K562 (cell line): ENCODE data around the gene NIPA2. TPM values are rescaled to one million over a fixed set of nuclear protein-coding genes. Genes with fewer than 3 reads are reported as not detected.

ENCODE experiments used
- ATAC-seq: fragments of 200-7000 bp; cut with Tn5 transposase; 3 replicates; pipeline ENCODE4 v1.9.1; 2020; ENCODE audit warnings: moderate library complexity
- BruUV-seq: library from RNA; stranded (reverse); fragments of 400-500 nt; replicated peaks from 2 replicates; lab custom pipeline; 2021; lab: Mats Ljungman, UMichigan
- CTCF ChIA-PET: fragments of 300-600 bp; formaldehyde crosslinking; extraction: SDS; loops from one replicate; lab custom pipeline; 2021; ENCODE audit warnings: low intra/inter-chr PET ratio; lab: Yijun Ruan, JAX
- POLR2A ChIA-PET: fragments of 300-600, 350-650 bp; sonication (Branson Sonifier 250); formaldehyde crosslinking; extraction: SDS; loops from one replicate; lab custom pipeline; 2021; ENCODE audit warnings: antibody characterized with exemption, inconsistent platforms; lab: Yijun Ruan, JAX
- DNase-seq, 4 experiments: peaks; one replicate each; pipeline versions ENCODE4 v3.0.0 to v3.0.0-alpha.2; 2011 to 2018; ENCODE audit warnings: low spot score in 3 of 4, mixed read lengths in 3 of 4; ENCODE audit errors: extremely low read depth in 1 of 4
- FAIRE-seq: peaks from 2 replicates; lab custom pipeline; 2011; peaks lifted over from hg19 to GRCh38; lab: Jason Lieb, UNC
- H2AFZ ChIP-seq: 2 replicates; pipeline ENCODE4 v1.6.0; 2011; ENCODE audit warnings: low read depth, low read length, control low read depth, inconsistent platforms
- H3K27ac ChIP-seq: fragments of 200-600 bp; 3 replicates; pipeline ENCODE4 v1.8.0; 2011; ENCODE audit warnings: low read depth, mild to moderate bottlenecking, control low read depth, inconsistent platforms, low read length, moderate library complexity, mixed read lengths; ENCODE audit errors: extremely low read depth
- H3K27me3 ChIP-seq, 2 experiments: fragments of 300-600 bp in 1 of 2; 2 replicates in 1 of 2; 3 replicates in 1 of 2; pipeline versions ENCODE4 v1.6.0 to v1.8.0; 2011; ENCODE audit warnings: inconsistent platforms in 2 of 2, low read length in 2 of 2, mild to moderate bottlenecking in 1 of 2, mixed read lengths in 1 of 2, moderate library complexity in 1 of 2; ENCODE audit not compliant: control insufficient read depth in 2 of 2, insufficient read depth in 2 of 2
- H3K36me3 ChIP-seq: fragments of 300-600 bp; 3 replicates; pipeline ENCODE4 v1.8.0; 2011; ENCODE audit warnings: mild to moderate bottlenecking, low read length, inconsistent platforms; ENCODE audit not compliant: control insufficient read depth, insufficient read depth
- H3K4me1 ChIP-seq, 2 experiments: fragments of 200-600 bp in 1 of 2; replicated peaks in 1 of 2; 2 replicates in 1 of 2; 3 replicates in 1 of 2; pipeline versions ENCODE4 v1.5.1 to v1.8.0; 2011; ENCODE audit warnings: inconsistent platforms in 2 of 2, low read length in 2 of 2, mild to moderate bottlenecking in 1 of 2, mixed read lengths in 1 of 2, moderate library complexity in 1 of 2; ENCODE audit not compliant: control insufficient read depth in 2 of 2, insufficient read depth in 2 of 2
- H3K4me2 ChIP-seq: 2 replicates; pipeline ENCODE4 v1.6.1; 2011; ENCODE audit warnings: low read length, control low read depth, inconsistent platforms, mixed read lengths; ENCODE audit not compliant: insufficient read depth
- H3K4me3 ChIP-seq: fragments of 200-600 bp; sonication (generic), shearing (Covaris generic); 2 replicates; pipeline ENCODE4 v1.5.1; 2016; ENCODE audit warnings: control low read depth, inconsistent platforms
- H3K79me2 ChIP-seq: fragments of 200-600 bp; 3 replicates; pipeline ENCODE4 v1.8.0; 2011; ENCODE audit warnings: low read length, inconsistent platforms; ENCODE audit not compliant: control insufficient read depth, insufficient read depth
- H3K9ac ChIP-seq, 2 experiments: 2 replicates each; pipeline versions ENCODE4 v1.6.0 to v1.6.1; 2011; ENCODE audit warnings: low read depth in 2 of 2, low read length in 2 of 2, control low read depth in 1 of 2, inconsistent platforms in 1 of 2, mild to moderate bottlenecking in 1 of 2, mixed read lengths in 1 of 2; ENCODE audit not compliant: insufficient read depth in 1 of 2
- H3K9me1 ChIP-seq: one replicate; pipeline ENCODE4 v1.6.0; 2011; ENCODE audit warnings: inconsistent platforms, mild to moderate bottlenecking, low read length, moderate library complexity; ENCODE audit not compliant: control insufficient read depth, insufficient read depth
- H3K9me3 ChIP-seq: replicated peaks from 2 replicates; pipeline ENCODE4 v1.5.1; 2011; ENCODE audit warnings: low read depth, low read length, inconsistent platforms; ENCODE audit not compliant: control insufficient read depth, insufficient read depth
- H4K20me1 ChIP-seq: replicated peaks from 2 replicates; pipeline ENCODE4 v1.6.1; 2011; ENCODE audit warnings: low read length, inconsistent platforms, mixed read lengths; ENCODE audit not compliant: control insufficient read depth, insufficient read depth
- SETDB1 ChIP-seq: IDR thresholded peaks from one replicate; pipeline ENCODE4 v1.6.1; 2012; ENCODE audit warnings: low read length, control low read depth, inconsistent platforms
- TCFL5 ChIP-seq: fragments of 250-450 bp; sonication (Bioruptor Pico); conservative IDR thresholded peaks from 2 replicates; pipeline ENCODE4 v1.6.1; 2021; ENCODE audit warnings: mild to moderate bottlenecking, moderate library complexity, matching md5 sums
- WGBS: fragments of 100-300 bp; shearing (Covaris generic); methylation state at CpG from one replicate; pipeline ENCODE4 v1.1.6; 2016; ENCODE audit warnings: low coverage, mixed read lengths; ENCODE audit not compliant: insufficient coverage; ENCODE audit errors: missing lambda C conversion rate; 5-methylcytosine and 5-hydroxymethylcytosine counted together
- in situ Hi-C: fragments of 300-500 bp; cut with MboI; formaldehyde crosslinking; loops from 4 replicates; pipeline ENCODE4 v1.15.0; 2018; ENCODE audit warnings: inconsistent platforms, mixed read lengths
- intact Hi-C: fragments of 100-400 bp; cut with micrococcal nuclease; formaldehyde crosslinking; loops from 2 replicates; pipeline ENCODE4 v1.14.2; 2022
- polyA plus RNA-seq, 8 experiments: library from polyadenylated mRNA; depleted of rRNA in 4 of 8; stranded (reverse) in 5 of 8; unstranded in 3 of 8; fragments of >200 nt; fragmentation: Nextera tagmentation in 2 of 8; fragmentation: Illumina TruSeq in 1 of 8; extraction: Ambion mirVana in 2 of 8; extraction: Trizol in 1 of 8; gene quantifications; 2 replicates each; pipeline versions ENCODE4 v1.2.1 to v1.2.3, GENCODE V29; 2011 to 2014; ENCODE audit warnings: inconsistent platforms in 1 of 8, missing spikeins in 1 of 8
- total RNA-seq, 7 experiments: library from RNA; depleted of rRNA in 6 of 7; stranded (reverse); fragments of >200 nt in 6 of 7; fragmentation: Illumina TruSeq in 2 of 7; extraction: Trizol in 2 of 7; gene quantifications; 2 replicates each; pipeline versions ENCODE4 v1.2.1 to v1.2.3, GENCODE V29; 2011 to 2021; ENCODE audit warnings: low replicate concordance in 1 of 7
- TF ChIP-seq, protein P1 (sequence below): IDR thresholded peaks from 3 replicates; pipeline ENCODE4 v1.6.1; 2011; ENCODE audit warnings: borderline replicate concordance, mild to moderate bottlenecking, moderate library complexity; ENCODE audit not compliant: insufficient read length; ENCODE audit errors: extremely low read depth
- TF ChIP-seq, protein P2 (sequence below): sonication (generic); formaldehyde crosslinking; IDR thresholded peaks from 2 replicates; pipeline ENCODE4 v1.8.1; 2023; ENCODE audit warnings: mild to moderate bottlenecking, missing genetic modification reagents
- TF ChIP-seq, protein P3 (sequence below): fragments of 200-600 bp; sonication (generic); IDR thresholded peaks from one replicate; pipeline ENCODE4 v1.6.1; 2012; ENCODE audit warnings: mild to moderate bottlenecking, low read depth, low read length, inconsistent platforms

NIPA2 gene
- total and polyA plus RNA-seq, 9 of the 15 experiments (the other 6 are each of a cell fraction or from before 2014, with no cell fraction given) = 18.7 to 107 (median 87.3) TPM

DNA sequence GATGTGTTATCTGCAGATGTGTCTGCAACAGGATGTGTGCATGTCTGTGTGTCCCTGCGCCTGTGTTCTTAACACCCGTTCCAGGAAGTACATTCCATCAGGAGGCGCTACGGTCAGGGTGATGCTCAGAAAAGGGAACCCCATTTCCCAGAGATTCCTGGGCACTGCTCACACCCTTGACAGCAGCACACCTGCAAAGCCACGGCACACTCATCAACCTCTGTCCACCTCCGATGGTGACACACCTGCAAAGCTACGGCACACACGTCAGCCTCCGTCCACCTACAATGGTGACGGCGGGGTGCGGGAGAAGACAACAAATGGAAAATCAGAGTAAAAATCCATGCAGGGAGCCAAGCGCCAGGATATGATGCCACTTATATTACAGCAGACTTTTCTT, 55.4 kb downstream of the NIPA2 start:
- Histone ChIP-seq H3K4me1 (peaks cover 8 to 26% of the 10 kb centered on the region in 2 experiments), H3K9ac (0 out of 4 replicates have a peak overlapping the region, but pooled peaks of 1 of the 2 experiments have one; percentile 7), H3K79me2 (no peaks in the 10 kb centered on the region), H3K27ac (no peak overlapping the region), H3K36me3 (peaks cover 7% of the 10 kb centered on the region; the same call in 2 of the 3 replicates), H3K9me1 (no peaks in the 10 kb centered on the region), H4K20me1 (no peaks in the 10 kb centered on the region), H3K9me3 (no peaks in the 10 kb centered on the region), H3K4me3 (no peak overlapping the region), H2AFZ (no peak overlapping the region), H3K4me2 (no peak overlapping the region), H3K27me3 (no peaks in the 10 kb centered on the region)
- intact Hi-C loops (no loop called here), in situ Hi-C loops (no loop called here)
- POLR2A ChIA-PET = interaction anchor here (0.6 kb wide), 1 partner anchor 136 kb away, joined by 3 read pairs; no protein-coding TSS in a partner anchor
- FAIRE-seq (no peak), DNase-seq (no peak), ATAC-seq (no peak)
- no TSS peak for BruUV-seq
- WGBS = 95% methylated on average over 13 of the region's 13 CpGs
- CTCF ChIA-PET = no interaction called here
- TF ChIP-seq, protein P1, sequence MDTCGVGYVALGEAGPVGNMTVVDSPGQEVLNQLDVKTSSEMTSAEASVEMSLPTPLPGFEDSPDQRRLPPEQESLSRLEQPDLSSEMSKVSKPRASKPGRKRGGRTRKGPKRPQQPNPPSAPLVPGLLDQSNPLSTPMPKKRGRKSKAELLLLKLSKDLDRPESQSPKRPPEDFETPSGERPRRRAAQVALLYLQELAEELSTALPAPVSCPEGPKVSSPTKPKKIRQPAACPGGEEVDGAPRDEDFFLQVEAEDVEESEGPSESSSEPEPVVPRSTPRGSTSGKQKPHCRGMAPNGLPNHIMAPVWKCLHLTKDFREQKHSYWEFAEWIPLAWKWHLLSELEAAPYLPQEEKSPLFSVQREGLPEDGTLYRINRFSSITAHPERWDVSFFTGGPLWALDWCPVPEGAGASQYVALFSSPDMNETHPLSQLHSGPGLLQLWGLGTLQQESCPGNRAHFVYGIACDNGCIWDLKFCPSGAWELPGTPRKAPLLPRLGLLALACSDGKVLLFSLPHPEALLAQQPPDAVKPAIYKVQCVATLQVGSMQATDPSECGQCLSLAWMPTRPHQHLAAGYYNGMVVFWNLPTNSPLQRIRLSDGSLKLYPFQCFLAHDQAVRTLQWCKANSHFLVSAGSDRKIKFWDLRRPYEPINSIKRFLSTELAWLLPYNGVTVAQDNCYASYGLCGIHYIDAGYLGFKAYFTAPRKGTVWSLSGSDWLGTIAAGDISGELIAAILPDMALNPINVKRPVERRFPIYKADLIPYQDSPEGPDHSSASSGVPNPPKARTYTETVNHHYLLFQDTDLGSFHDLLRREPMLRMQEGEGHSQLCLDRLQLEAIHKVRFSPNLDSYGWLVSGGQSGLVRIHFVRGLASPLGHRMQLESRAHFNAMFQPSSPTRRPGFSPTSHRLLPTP = no peak
- TF ChIP-seq SETDB1 (no peak), TCFL5 (CRISPR knock-in tag) (no peak)
- TF ChIP-seq, protein P2, sequence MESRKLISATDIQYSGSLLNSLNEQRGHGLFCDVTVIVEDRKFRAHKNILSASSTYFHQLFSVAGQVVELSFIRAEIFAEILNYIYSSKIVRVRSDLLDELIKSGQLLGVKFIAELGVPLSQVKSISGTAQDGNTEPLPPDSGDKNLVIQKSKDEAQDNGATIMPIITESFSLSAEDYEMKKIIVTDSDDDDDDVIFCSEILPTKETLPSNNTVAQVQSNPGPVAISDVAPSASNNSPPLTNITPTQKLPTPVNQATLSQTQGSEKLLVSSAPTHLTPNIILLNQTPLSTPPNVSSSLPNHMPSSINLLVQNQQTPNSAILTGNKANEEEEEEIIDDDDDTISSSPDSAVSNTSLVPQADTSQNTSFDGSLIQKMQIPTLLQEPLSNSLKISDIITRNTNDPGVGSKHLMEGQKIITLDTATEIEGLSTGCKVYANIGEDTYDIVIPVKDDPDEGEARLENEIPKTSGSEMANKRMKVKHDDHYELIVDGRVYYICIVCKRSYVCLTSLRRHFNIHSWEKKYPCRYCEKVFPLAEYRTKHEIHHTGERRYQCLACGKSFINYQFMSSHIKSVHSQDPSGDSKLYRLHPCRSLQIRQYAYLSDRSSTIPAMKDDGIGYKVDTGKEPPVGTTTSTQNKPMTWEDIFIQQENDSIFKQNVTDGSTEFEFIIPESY = no peak
- TF ChIP-seq, protein P3, sequence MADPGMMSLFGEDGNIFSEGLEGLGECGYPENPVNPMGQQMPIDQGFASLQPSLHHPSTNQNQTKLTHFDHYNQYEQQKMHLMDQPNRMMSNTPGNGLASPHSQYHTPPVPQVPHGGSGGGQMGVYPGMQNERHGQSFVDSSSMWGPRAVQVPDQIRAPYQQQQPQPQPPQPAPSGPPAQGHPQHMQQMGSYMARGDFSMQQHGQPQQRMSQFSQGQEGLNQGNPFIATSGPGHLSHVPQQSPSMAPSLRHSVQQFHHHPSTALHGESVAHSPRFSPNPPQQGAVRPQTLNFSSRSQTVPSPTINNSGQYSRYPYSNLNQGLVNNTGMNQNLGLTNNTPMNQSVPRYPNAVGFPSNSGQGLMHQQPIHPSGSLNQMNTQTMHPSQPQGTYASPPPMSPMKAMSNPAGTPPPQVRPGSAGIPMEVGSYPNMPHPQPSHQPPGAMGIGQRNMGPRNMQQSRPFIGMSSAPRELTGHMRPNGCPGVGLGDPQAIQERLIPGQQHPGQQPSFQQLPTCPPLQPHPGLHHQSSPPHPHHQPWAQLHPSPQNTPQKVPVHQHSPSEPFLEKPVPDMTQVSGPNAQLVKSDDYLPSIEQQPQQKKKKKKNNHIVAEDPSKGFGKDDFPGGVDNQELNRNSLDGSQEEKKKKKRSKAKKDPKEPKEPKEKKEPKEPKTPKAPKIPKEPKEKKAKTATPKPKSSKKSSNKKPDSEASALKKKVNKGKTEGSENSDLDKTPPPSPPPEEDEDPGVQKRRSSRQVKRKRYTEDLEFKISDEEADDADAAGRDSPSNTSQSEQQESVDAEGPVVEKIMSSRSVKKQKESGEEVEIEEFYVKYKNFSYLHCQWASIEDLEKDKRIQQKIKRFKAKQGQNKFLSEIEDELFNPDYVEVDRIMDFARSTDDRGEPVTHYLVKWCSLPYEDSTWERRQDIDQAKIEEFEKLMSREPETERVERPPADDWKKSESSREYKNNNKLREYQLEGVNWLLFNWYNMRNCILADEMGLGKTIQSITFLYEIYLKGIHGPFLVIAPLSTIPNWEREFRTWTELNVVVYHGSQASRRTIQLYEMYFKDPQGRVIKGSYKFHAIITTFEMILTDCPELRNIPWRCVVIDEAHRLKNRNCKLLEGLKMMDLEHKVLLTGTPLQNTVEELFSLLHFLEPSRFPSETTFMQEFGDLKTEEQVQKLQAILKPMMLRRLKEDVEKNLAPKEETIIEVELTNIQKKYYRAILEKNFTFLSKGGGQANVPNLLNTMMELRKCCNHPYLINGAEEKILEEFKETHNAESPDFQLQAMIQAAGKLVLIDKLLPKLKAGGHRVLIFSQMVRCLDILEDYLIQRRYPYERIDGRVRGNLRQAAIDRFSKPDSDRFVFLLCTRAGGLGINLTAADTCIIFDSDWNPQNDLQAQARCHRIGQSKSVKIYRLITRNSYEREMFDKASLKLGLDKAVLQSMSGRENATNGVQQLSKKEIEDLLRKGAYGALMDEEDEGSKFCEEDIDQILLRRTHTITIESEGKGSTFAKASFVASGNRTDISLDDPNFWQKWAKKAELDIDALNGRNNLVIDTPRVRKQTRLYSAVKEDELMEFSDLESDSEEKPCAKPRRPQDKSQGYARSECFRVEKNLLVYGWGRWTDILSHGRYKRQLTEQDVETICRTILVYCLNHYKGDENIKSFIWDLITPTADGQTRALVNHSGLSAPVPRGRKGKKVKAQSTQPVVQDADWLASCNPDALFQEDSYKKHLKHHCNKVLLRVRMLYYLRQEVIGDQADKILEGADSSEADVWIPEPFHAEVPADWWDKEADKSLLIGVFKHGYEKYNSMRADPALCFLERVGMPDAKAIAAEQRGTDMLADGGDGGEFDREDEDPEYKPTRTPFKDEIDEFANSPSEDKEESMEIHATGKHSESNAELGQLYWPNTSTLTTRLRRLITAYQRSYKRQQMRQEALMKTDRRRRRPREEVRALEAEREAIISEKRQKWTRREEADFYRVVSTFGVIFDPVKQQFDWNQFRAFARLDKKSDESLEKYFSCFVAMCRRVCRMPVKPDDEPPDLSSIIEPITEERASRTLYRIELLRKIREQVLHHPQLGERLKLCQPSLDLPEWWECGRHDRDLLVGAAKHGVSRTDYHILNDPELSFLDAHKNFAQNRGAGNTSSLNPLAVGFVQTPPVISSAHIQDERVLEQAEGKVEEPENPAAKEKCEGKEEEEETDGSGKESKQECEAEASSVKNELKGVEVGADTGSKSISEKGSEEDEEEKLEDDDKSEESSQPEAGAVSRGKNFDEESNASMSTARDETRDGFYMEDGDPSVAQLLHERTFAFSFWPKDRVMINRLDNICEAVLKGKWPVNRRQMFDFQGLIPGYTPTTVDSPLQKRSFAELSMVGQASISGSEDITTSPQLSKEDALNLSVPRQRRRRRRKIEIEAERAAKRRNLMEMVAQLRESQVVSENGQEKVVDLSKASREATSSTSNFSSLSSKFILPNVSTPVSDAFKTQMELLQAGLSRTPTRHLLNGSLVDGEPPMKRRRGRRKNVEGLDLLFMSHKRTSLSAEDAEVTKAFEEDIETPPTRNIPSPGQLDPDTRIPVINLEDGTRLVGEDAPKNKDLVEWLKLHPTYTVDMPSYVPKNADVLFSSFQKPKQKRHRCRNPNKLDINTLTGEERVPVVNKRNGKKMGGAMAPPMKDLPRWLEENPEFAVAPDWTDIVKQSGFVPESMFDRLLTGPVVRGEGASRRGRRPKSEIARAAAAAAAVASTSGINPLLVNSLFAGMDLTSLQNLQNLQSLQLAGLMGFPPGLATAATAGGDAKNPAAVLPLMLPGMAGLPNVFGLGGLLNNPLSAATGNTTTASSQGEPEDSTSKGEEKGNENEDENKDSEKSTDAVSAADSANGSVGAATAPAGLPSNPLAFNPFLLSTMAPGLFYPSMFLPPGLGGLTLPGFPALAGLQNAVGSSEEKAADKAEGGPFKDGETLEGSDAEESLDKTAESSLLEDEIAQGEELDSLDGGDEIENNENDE = no peak
